HL-60 (cell line): ENCODE measurements around the gene RDX.

Experiments used
- DNase-seq, 2 experiments: peaks; one replicate each; pipeline ENCODE4 v3.0.0-alpha.2; 2010 to 2020; ENCODE audit warnings: low read depth in 1 of 2, low spot score in 1 of 2
- H3K27ac ChIP-seq: fragments of 250-450 bp; sonication (Bioruptor Pico); replicated peaks from 2 replicates; pipeline ENCODE4 v1.5.1; 2020; ENCODE audit warnings: mild to moderate bottlenecking, moderate library complexity
- H3K27me3 ChIP-seq: fragments of 250-450 bp; sonication (Bioruptor Pico); 2 replicates; pipeline ENCODE4 v1.5.1; 2021; ENCODE audit warnings: mild to moderate bottlenecking, moderate library complexity; ENCODE audit not compliant: insufficient read depth, poor library complexity, severe bottlenecking
- H3K4me3 ChIP-seq: replicated peaks from 2 replicates; pipeline ENCODE4 v1.5.1; 2011; ENCODE audit warnings: mild to moderate bottlenecking, control low read depth, low read length; ENCODE audit not compliant: insufficient read depth
- GABPA ChIP-seq: IDR thresholded peaks from 2 replicates; pipeline ENCODE4 v1.6.1; 2012; ENCODE audit warnings: low read depth
- POLR2AphosphoS5 ChIP-seq: IDR thresholded peaks from 2 replicates; pipeline ENCODE4 v1.6.1; 2012; ENCODE audit warnings: low read depth
- SPI1 ChIP-seq: IDR thresholded peaks from 2 replicates; pipeline ENCODE4 v1.6.1; 2012; ENCODE audit warnings: low read depth, mild to moderate bottlenecking, borderline replicate concordance
- TF ChIP-seq, protein P1 (sequence below): IDR thresholded peaks from 2 replicates; pipeline ENCODE4 v1.6.1; 2012; ENCODE audit warnings: low read depth; ENCODE audit not compliant: insufficient replicate concordance
- TF ChIP-seq, protein P2 (sequence below): IDR thresholded peaks from one replicate; pipeline ENCODE4 v1.5.1; 2011; ENCODE audit warnings: low read length, control low read depth, inconsistent platforms; ENCODE audit not compliant: insufficient read depth

RDX gene

DNA sequence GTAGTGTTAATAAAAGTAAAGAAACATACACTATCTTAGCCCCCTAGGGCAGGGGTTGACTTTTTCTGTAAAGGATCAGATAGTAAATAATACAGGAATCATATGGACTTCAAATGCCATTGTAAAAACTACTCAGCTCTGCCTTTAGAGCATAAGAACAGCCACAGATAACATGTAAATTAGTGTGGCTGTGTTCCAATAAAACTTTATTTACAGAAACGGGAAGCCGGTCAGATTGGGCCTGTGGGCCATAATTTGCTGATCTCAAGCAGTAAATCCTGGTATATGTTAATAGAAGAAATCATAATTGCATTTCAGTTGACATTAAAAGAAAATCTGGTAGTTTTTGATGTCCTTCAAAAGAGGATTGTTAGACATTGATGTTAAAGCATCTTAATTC, 126.7 kb downstream of the RDX start:
- no peak for DNase-seq
- H3K27me3 ChIP-seq = no peaks in the 10 kb centered on the region
- TF ChIP-seq, protein P1, sequence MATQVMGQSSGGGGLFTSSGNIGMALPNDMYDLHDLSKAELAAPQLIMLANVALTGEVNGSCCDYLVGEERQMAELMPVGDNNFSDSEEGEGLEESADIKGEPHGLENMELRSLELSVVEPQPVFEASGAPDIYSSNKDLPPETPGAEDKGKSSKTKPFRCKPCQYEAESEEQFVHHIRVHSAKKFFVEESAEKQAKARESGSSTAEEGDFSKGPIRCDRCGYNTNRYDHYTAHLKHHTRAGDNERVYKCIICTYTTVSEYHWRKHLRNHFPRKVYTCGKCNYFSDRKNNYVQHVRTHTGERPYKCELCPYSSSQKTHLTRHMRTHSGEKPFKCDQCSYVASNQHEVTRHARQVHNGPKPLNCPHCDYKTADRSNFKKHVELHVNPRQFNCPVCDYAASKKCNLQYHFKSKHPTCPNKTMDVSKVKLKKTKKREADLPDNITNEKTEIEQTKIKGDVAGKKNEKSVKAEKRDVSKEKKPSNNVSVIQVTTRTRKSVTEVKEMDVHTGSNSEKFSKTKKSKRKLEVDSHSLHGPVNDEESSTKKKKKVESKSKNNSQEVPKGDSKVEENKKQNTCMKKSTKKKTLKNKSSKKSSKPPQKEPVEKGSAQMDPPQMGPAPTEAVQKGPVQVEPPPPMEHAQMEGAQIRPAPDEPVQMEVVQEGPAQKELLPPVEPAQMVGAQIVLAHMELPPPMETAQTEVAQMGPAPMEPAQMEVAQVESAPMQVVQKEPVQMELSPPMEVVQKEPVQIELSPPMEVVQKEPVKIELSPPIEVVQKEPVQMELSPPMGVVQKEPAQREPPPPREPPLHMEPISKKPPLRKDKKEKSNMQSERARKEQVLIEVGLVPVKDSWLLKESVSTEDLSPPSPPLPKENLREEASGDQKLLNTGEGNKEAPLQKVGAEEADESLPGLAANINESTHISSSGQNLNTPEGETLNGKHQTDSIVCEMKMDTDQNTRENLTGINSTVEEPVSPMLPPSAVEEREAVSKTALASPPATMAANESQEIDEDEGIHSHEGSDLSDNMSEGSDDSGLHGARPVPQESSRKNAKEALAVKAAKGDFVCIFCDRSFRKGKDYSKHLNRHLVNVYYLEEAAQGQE = no peak
- TF ChIP-seq POLR2AphosphoS5 = no peak
- no peak for TF ChIP-seq SPI1
- TF ChIP-seq GABPA = no peak
- TF ChIP-seq, protein P2, sequence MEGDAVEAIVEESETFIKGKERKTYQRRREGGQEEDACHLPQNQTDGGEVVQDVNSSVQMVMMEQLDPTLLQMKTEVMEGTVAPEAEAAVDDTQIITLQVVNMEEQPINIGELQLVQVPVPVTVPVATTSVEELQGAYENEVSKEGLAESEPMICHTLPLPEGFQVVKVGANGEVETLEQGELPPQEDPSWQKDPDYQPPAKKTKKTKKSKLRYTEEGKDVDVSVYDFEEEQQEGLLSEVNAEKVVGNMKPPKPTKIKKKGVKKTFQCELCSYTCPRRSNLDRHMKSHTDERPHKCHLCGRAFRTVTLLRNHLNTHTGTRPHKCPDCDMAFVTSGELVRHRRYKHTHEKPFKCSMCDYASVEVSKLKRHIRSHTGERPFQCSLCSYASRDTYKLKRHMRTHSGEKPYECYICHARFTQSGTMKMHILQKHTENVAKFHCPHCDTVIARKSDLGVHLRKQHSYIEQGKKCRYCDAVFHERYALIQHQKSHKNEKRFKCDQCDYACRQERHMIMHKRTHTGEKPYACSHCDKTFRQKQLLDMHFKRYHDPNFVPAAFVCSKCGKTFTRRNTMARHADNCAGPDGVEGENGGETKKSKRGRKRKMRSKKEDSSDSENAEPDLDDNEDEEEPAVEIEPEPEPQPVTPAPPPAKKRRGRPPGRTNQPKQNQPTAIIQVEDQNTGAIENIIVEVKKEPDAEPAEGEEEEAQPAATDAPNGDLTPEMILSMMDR = no peak

DNA sequence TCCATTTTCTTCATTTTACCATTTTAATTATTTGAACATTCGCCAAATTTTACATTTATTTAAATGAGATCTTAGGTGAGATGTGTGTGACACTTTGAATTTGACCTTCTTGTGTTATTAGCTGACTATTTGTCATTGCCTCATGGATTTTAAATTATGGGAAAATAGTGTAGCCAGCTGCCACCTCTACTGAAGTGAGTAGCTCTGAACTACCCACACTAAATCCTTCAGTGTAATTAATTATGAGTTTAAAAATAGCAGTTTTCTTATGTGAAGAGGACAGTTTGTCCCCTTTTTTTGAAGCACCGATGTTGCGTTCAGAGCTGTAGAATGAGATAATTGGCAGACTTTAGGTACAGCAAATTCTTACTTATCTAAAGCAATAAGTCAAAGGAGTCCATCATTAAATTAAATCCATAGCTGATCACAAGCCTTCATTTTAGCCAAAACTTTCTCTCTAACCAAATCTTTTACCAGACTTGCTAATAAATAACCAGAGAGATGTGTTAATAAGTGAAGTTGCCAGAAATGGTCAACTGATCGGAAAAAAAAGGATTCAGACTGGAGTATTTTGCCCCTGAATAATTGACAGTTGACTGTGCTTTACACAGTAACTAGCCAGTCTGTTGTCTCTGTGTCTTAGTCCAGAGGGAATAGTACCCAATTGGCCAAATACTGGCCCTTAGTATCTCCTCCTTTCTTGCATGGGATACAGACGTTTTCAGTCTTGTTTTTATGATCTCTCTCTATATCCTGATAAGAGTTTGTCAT, 128.2 kb downstream of the RDX start:
- TF ChIP-seq, protein P2 = no peak
- TF ChIP-seq, protein P1 = no peak
- TF ChIP-seq GABPA (no peak), POLR2AphosphoS5 (no peak), SPI1 (no peak)
- no peak overlapping the region for H3K27ac ChIP-seq
- H3K4me3 ChIP-seq = no peak overlapping the region
- DNase-seq = no peak
- no peaks in the 10 kb centered on the region for H3K27me3 ChIP-seq

More for the DNA sequence above, 126.7 kb downstream of the RDX start:
- Histone ChIP-seq H3K27ac (no peak overlapping the region), H3K4me3 (no peak overlapping the region)

DNA sequence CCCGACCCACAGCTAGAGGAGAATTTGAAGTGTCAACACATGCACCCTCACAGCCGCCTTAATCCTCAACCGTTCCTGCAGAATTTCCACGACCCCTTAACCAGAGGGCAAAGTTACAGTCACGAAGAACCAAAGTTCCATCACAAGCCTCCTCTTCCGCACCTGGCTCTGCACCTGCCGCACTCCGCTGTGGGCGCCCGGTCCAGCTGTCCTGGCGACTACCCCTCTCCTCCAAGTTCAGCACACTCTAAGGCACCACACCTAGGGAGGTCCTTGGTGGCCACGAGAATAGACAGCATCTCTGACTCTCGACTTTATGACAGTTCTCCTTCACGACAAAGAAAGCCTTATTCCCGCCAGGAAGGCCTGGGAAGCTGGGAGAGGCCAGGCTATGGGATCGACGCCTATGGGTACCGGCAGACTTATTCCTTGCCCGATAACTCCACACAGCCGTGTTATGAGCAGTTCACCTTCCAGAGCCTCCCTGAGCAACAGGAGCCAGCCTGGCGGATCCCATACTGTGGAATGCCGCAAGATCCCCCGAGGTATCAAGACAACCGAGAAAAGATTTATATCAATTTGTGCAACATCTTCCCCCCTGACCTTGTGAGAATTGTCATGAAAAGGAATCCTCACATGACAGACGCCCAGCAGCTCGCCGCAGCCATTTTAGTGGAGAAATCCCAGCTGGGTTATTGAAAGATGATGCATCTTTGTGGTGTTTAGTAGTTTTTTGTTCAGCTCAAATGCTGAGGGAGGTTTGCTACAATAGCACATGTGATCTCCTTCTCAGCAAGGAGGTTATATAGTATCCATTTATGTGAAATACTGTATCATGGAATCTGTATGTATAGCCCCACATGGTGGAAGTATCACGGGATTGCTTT, 131.1 kb downstream of the RDX start:
- DNase-seq = no peak
- TF ChIP-seq SPI1 = no peak
- no peak for TF ChIP-seq POLR2AphosphoS5
- TF ChIP-seq, protein P1 = no peak
- TF ChIP-seq, protein P2 = no peak
- TF ChIP-seq GABPA = no peak
- Histone ChIP-seq H3K27me3 (no peaks in the 10 kb centered on the region), H3K27ac (no peak overlapping the region), H3K4me3 (no peak overlapping the region)
